Nucleus accumbens (tissue), 56 donors: ENCODE results near the gene MED27.

ENCODE experiments used
- DNase-seq, 56 donors: peaks; one replicate each; lab custom pipeline; 2025; lab: John Stamatoyannopoulos, UW

The MED27 gene

DNA sequence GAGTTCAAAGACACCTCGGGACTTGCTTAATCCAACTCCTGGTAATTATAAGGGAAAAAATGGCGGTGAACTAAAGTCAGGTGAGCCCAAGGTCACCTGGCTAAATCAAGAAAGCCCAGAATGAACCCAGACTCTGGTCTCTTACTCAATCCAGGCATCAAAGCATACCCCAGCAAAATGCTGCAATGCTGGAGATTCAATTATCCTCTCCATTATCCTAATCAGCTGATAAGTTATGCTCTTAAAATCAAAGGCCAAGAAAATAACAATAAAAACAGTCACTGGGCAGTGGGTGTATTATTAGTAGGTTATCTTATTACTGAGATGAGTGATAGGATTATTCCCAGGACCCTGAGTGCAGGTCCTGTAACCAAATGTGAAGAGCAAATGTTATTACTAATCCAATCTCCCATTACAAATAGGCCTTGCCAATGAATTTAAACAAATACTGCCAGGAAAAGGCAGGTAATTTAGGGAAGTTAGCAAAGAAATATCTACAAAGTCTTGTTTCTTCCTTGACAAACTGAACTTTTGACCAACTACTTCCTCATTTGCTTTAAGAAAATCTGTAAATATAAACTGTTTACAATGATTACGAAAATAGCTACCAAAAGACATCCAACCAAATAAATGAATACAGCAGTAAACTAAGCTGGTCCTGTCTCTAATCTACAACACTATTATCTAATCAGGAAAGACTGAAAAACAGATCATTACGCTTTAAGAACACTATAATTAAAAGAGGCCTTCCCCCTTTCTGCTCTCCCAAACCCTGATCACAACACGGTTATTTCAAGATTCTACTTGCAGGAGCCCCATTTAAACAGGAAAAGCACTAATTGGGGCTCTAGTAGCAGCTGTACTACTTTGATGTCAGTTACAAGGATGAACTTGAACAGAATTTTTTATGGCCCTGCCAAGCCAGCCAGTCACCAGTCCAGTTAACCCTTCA, 103.2 kb downstream of the MED27 start:
- DNase-seq, result no peak

DNA sequence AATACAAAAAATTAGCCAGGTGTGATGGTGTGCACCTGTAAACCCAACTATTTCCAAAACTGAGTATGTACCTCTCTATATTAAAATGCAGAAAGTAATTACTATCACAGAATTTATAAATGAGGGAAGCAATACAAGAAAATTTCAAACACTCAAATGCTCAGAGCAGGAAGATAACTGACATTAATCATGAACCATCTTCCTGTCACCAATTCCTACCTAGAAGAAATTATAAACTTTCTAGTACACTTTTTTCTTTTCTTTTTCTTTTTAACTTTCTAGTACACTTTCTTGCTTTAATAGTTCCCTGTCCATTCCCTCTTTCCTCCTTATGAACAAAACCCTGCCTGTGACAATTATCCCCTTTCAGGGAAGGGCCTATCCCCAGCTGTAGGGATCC, 106.8 kb downstream of the MED27 start:
- DNase-seq, result no peak

DNA sequence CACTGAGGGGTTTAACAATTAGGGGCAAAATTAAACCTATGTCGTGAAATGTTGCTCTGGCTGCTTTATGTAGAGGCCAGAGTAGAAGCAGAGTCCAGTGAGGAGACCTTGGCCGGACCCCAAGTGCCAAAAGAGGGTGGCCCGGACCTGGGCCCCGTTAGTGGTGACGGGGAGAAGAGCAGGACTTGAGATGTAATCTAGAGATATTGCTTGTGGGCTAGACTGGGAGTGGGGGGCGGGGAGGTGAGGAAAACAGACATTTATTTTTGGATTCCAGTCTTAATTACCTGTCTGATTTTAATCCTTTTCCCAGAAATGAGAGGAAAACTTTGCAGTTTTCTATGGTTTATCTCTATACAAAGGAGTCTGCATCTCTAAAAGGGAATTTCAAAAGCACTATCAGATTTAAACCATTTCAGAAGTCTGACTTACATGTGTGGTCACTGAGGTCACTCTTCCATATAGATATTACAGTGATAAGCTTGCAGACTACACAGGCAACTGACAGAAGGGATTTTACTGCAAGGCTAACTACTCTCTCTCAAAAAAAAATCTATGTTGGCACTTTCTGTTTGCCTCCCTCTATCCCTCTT, 108.1 kb downstream of the MED27 start:
- no peak for DNase-seq

DNA sequence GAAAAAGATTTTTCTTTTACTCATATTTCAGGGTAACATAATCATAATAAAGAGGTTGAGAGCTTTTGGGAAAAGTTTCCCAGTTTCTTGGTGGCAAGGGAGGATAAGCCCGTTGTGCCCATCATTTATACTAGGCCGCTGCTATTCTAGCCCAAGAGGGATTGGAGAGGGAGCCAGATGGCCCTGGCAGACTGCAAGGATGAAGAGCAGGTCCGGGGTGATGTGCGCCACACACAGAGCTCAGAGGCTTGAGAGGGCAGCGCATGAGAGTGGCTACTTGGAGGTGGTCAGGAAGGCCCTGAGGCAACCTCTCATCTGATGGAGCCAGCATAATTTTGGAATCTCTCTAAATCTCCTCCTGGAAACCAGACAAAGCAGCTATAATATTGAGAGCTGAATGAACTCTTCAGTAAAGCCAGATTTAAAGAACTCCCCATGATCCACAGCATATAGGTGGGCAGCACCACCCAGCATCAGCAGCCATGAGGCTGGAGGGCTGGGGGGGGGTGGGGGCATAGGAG, 110.1 kb downstream of the MED27 start:
- DNase-seq, result peak in 3 of 56 donors; percentile 9 to 30 (median 17)

DNA sequence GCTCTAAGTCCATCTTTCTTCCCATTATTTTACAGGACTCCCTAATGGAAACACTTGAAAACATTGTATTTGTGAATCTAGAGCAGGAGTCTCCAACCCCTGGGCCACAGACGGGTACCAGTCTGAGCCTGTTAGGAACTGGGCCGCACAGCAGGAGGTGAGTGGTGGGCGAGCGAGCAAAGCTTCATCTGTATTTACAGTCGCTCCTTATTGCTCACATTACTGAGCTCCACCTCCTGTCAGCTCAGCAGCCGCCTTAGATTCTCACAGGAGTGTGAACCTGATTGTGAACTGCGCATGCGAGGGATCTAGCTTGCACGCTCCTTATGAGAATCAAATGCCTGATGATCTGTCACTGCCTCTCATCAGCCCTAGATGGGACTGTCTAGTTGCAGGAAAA, 111.0 kb downstream of the MED27 start:
- DNase-seq, result no peak

- no peak for DNase-seq
Observed at GRCh38 chr9:131965841-131966240, 113.8 kb downstream of the MED27 start.

DNA sequence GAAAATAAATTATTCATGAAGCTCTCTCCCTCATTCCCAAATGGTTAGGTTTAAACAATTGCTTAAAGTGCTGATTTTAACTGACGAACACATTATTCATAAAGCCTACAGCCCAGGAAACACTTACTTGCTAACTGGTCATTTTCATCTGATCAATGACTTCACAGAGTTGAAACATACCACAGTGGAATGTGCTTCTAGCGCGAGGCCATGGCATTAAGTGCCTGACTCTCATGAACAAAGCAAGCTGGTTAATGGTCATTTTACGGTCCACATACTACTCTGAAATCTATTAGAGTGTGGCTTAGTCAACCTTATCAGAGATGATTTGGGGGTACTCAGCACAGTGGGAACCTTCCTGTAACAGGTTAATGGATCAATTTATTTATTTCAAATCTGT, 114.6 kb downstream of the MED27 start:
- no peak for DNase-seq

DNA sequence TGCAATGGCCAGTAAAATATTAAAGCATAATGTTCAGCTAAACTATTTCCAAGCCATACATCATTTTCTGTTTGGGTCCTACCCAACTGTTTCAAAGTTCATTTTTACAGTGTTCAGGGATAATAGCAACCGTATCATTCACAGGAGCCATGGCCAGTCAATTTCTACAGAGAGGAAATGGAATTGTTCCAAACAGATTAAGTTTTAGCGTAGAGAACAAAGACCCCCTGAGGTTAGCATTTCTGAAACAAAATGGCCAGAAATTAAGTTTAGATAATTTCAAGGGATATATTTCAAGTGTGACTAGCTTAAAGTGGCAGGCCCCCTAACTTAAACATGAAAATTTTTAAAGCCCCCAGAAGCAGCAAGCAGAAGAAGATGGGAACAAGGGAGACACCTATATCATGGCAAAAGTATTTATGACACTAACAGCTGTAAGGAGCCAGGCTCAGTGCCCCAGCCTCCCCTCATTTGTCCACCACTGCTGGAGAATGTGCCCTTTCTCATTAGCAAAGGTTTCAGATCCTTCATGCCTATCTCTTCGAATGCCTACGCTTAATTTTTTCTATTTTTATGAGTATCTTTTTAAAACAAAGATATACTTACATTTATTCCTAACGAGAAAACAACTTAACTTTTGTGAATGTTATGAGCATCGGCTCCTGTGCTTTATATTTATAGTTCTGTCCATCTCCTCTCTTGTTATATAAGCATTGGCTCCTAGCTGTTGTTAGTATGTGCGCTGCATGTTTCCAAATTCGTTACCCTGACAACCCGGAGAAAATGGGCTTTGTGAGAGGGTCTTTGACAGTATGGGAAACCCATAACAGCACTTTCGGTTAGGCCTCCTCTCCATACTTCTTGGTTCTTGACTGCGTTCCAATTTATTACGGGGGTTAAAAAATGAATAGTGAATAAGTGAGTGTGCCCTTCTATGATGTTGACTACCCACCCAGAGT, 116.3 kb downstream of the MED27 start:
- no peak for DNase-seq

DNA sequence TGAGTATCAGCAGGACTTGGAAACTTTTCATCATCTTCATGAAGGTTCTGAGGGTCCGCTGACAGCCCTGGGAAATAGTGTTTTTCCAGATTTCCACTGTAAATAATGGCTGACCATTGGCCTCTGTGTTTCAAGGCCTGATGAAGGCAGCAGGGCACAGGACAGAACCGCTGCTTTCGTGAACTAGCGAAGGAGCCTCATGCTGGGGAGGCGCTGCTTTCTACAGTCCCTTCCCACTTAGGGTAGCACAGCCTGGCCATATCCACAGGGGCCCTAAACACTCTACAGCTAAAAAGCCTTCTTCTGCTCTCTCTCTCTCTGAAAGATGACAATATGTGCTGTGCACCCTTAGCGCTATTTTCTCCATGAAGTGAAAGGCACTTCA, 118.2 kb downstream of the MED27 start:
- DNase-seq, result peak in 10 of 56 donors; percentile 10 to 61 (median 24)

DNA sequence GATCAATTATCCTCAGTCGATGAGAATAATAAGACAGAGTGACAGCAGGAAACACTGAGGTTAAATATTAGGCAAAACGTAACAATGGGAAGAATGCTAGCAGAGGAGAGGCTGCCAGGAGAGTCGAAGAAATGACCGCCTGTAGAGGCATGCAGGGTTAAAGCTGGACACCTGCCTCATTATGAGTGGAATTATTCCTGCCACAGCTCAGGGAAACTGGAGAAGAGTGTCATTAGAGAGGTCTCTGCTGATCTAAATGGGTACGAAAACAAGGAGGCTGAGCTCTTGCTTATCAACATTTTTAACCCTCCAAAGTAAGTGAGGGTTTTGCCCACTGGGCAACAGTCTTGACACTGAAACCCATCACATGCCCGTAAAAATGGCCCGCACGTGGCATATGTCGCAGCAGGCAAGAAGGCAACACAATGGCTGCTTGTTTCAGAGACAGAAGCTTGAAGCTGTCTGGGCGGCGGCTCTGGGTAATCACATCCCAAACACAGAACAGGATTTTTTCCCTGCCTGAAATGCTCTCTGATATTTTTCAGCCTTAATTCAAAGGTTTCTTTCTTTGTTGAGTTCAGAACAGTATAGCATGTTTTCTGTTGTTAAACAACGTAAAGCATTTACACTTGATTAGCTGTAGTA, 118.7 kb downstream of the MED27 start:
- DNase-seq, result peak in 50 of 56 donors; percentile 13 to 83 (median 58)

GRCh38 chr9:131960311-131960710, 119.4 kb downstream of the MED27 start:
- peak in 2 of 56 donors; percentile 11 to 23 for DNase-seq

- no peak for DNase-seq
Observed at GRCh38 chr9:131959887-131960286, 119.8 kb downstream of the MED27 start.

DNA sequence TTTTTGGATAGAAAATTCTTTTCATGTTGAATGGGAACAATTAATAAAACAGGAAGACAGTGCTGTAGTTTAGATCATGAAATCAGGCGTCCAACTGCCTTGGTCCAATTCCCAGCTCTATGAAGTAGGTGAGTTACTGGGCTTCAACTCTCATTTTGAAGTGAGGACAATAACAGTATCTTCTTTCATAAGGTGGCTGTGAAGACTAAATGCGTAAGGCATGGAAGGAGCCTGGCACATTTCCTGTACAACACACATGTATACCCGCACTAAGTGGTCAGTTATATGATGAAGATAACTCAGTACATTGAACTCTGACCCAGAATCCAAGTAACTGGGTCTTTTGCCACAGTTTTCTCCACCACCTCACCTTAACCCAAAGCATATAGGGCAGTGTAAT, 120.6 kb downstream of the MED27 start:
- no peak for DNase-seq

- no peak for DNase-seq
Observed at GRCh38 chr9:131954299-131954698, 125.4 kb downstream of the MED27 start.

DNA sequence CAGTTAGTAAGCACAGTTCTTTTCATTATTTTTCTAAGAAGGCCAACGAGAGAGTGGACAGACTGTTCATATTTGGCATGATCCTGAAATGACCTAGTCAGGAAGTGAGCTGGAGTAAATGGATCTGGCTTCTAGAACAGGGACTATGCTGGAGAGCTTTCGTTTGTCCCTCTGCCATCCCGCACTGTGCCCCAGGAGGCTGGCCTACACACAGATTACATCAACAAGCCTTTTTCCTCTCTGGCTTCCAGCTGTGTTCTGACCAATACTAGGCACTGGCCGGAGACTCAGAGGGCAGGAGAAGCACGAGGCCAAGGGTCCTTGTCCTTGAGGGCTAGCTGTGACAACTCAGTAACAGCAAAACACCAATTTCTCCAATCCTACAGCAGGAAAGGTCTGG, 127.8 kb downstream of the MED27 start:
- peak in 40 of 56 donors; percentile 11 to 68 (median 38) for DNase-seq

DNA sequence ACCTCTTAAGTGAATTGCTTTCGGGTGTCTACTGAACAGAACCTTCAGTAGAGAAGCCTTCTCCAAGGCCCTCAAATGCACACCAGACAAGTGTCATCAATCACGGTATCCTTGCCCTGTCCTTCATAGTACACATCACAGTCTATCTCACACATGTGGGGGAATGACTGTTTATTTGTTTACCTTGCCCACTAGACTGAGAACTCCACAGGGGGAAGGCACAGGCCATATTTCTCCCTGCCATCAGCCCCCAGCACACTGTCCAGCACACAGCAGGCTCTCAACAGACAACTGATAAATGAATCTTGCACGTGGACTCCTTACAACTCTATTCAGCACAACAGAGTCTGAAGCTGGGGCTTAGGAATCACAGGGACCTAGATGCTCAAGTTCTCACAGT, 128.5 kb downstream of the MED27 start:
- no peak for DNase-seq

- DNase-seq, result no peak
Observed at GRCh38 chr9:131950487-131950886, 129.2 kb downstream of the MED27 start.

- no peak for DNase-seq
Observed at GRCh38 chr9:131946180-131946579, 133.5 kb downstream of the MED27 start.

GRCh38 chr9:131943351-131943841, 136.3 kb downstream of the MED27 start:
- no peak for DNase-seq
